GM12878 (cell line): ENCODE results near the gene TOB2. TPM values are rescaled to one million over a fixed set of nuclear protein-coding genes. Genes with fewer than 3 reads are reported as not detected.

ENCODE experiments used
- ATAC-seq: fragments of 200-7000 bp; cut with Tn5 transposase; 3 replicates; pipeline ENCODE4 v1.9.1; 2020; ENCODE audit warnings: mild to moderate bottlenecking, moderate library complexity
- BruUV-seq: library from RNA; stranded (reverse); fragments of 400-500 nt; replicated peaks from 2 replicates; lab custom pipeline; 2021; lab: Mats Ljungman, UMichigan
- CTCF ChIA-PET: fragments of 300-600 bp; sonication (Branson Sonifier 250); formaldehyde crosslinking; extraction: SDS; loops from one replicate; lab custom pipeline; 2021; ENCODE audit warnings: inconsistent platforms; lab: Yijun Ruan, JAX
- POLR2A ChIA-PET: fragments of 350-600 bp; formaldehyde crosslinking; extraction: SDS; loops from one replicate; lab custom pipeline; 2021; ENCODE audit warnings: inconsistent platforms; lab: Charles Lee
- RAD21 ChIA-PET: fragments of 300-600 bp; sonication (Branson Sonifier 250); formaldehyde crosslinking; loops from one replicate; lab custom pipeline; 2023; ENCODE audit warnings: antibody characterized with exemption; ENCODE audit not compliant: unreplicated experiment; lab: Charles Lee
- SMC1A ChIA-PET: fragments of 300-600 bp; sonication (Branson Sonifier 250); formaldehyde crosslinking; loops from one replicate; lab custom pipeline; 2023; ENCODE audit not compliant: unreplicated experiment, uncharacterized antibody; lab: Charles Lee
- DNase-seq: peaks from one replicate; pipeline ENCODE4 v3.0.0-alpha.2; 2011; ENCODE audit warnings: low read depth, low spot score
- FAIRE-seq: peaks from 3 replicates; lab custom pipeline; 2011; peaks lifted over from hg19 to GRCh38; lab: Jason Lieb, UNC
- H2AFZ ChIP-seq: 2 replicates; pipeline ENCODE4 v1.6.0; 2011; ENCODE audit warnings: low read depth, low read length, control low read depth; ENCODE audit not compliant: control insufficient read depth
- H3K27ac ChIP-seq: 2 replicates; pipeline ENCODE4 v1.5.1; 2011; ENCODE audit warnings: control low read depth; ENCODE audit not compliant: control insufficient read depth, insufficient read depth
- H3K27me3 ChIP-seq, 2 experiments: replicated peaks in 1 of 2; 2 replicates each; pipeline versions ENCODE4 v1.6.0 to v1.6.1; 2011; ENCODE audit warnings: low read length in 1 of 2; ENCODE audit not compliant: control insufficient read depth in 2 of 2, insufficient read depth in 2 of 2
- H3K36me3 ChIP-seq, 2 experiments: 2 replicates each; pipeline ENCODE4 v1.5.1; 2011; ENCODE audit warnings: low read length in 1 of 2; ENCODE audit not compliant: control insufficient read depth in 2 of 2, insufficient read depth in 2 of 2
- H3K4me1 ChIP-seq: 2 replicates; pipeline ENCODE4 v1.6.1; 2011; ENCODE audit warnings: mild to moderate bottlenecking, low read length, moderate library complexity, mixed read lengths; ENCODE audit not compliant: control insufficient read depth, insufficient read depth
- H3K4me2 ChIP-seq: 2 replicates; pipeline ENCODE4 v1.6.0; 2011; ENCODE audit warnings: control low read depth; ENCODE audit not compliant: control insufficient read depth, insufficient read depth
- H3K4me3 ChIP-seq: fragments of 200-600 bp; sonication (generic); 2 replicates; pipeline ENCODE4 v1.5.1; 2016
- H3K79me2 ChIP-seq: 2 replicates; pipeline ENCODE4 v1.6.0; 2011; ENCODE audit warnings: low read length; ENCODE audit not compliant: control insufficient read depth, insufficient read depth
- H3K9ac ChIP-seq: 2 replicates; pipeline ENCODE4 v1.8.0; 2011; ENCODE audit warnings: low read length, control low read depth, mixed read lengths; ENCODE audit not compliant: control insufficient read depth, insufficient read depth
- H3K9me3 ChIP-seq: replicated peaks from 3 replicates; pipeline ENCODE4 v1.5.1; 2011; ENCODE audit warnings: mild to moderate bottlenecking, low read length; ENCODE audit not compliant: control insufficient read depth, insufficient read depth
- H4K20me1 ChIP-seq: 2 replicates; pipeline ENCODE4 v1.6.0; 2011; ENCODE audit not compliant: control insufficient read depth, insufficient read depth
- CBFB ChIP-seq: IDR thresholded peaks from 2 replicates; pipeline ENCODE4 v1.6.1; 2016; ENCODE audit warnings: antibody characterized with exemption, low read depth
- EP300 ChIP-seq, 2 experiments: fragments of 150-350 bp in 1 of 2; IDR thresholded peaks; 2 replicates each; pipeline ENCODE4 v1.6.1; 2011 to 2012; ENCODE audit warnings: low read depth in 2 of 2, low read length in 2 of 2, borderline replicate concordance in 1 of 2, improper control_type of control experiment in 1 of 2, inconsistent platforms in 1 of 2; ENCODE audit not compliant: control insufficient read depth in 1 of 2
- FOXM1 ChIP-seq: IDR thresholded peaks from 2 replicates; pipeline ENCODE4 v1.6.1; 2012; ENCODE audit warnings: low read depth, mild to moderate bottlenecking, inconsistent platforms, low read length, moderate library complexity
- KAT2A ChIP-seq: conservative IDR thresholded peaks from 2 replicates; pipeline ENCODE4 v1.6.1; 2011; ENCODE audit warnings: low read depth, low read length; ENCODE audit not compliant: control insufficient read depth
- KLF5 ChIP-seq: fragments of 450-650 bp; IDR thresholded peaks from 2 replicates; pipeline ENCODE4 v1.6.1; 2014; ENCODE audit warnings: mild to moderate bottlenecking; ENCODE audit not compliant: partially characterized antibody
- MEF2B ChIP-seq: fragments of 450-650 bp; IDR thresholded peaks from 2 replicates; pipeline ENCODE4 v1.6.1; 2018; ENCODE audit warnings: mild to moderate bottlenecking, moderate library complexity; ENCODE audit not compliant: partially characterized antibody, poor library complexity, severe bottlenecking
- MTA3 ChIP-seq: IDR thresholded peaks from 2 replicates; pipeline ENCODE4 v1.6.1; 2012; ENCODE audit warnings: low read length, inconsistent platforms, borderline replicate concordance
- NFXL1 ChIP-seq: fragments of 450-650 bp; IDR thresholded peaks from 2 replicates; pipeline ENCODE4 v1.6.1; 2017; ENCODE audit warnings: antibody characterized with exemption, mild to moderate bottlenecking, borderline replicate concordance
- RAD51 ChIP-seq: fragments of 450-650 bp; IDR thresholded peaks from 2 replicates; pipeline ENCODE4 v1.6.1; 2016; ENCODE audit warnings: moderate library complexity, mild to moderate bottlenecking, inconsistent platforms
- RFX5 ChIP-seq: IDR thresholded peaks from 2 replicates; pipeline ENCODE4 v1.6.1; 2011; ENCODE audit warnings: low read depth, low read length, improper control_type of control experiment
- SP1 ChIP-seq: IDR thresholded peaks from one replicate; pipeline ENCODE4 v1.6.1; 2011; ENCODE audit warnings: low read depth, low read length
- TBL1XR1 ChIP-seq: IDR thresholded peaks from 2 replicates; pipeline ENCODE4 v1.6.1; 2012; ENCODE audit warnings: low read depth, low read length, improper control_type of control experiment
- YBX1 ChIP-seq: fragments of 450-650 bp; IDR thresholded peaks from 2 replicates; pipeline ENCODE4 v1.6.1; 2016; ENCODE audit warnings: antibody characterized with exemption
- ZBTB33 ChIP-seq: fragments of 450-650 bp; IDR thresholded peaks from 2 replicates; pipeline ENCODE4 v1.6.1; 2017; ENCODE audit warnings: mild to moderate bottlenecking
- ZBTB40 ChIP-seq: fragments of 450-650 bp; IDR thresholded peaks from 2 replicates; pipeline ENCODE4 v1.6.1; 2016; ENCODE audit warnings: mild to moderate bottlenecking, moderate library complexity, borderline replicate concordance
- ZNF274 ChIP-seq: IDR thresholded peaks from one replicate; pipeline ENCODE4 v1.8.0; 2011; ENCODE audit not compliant: insufficient read length, insufficient read depth
- WGBS: methylation state at CpG from one replicate; pipeline ENCODE4 v1.1.6; 2016; ENCODE audit warnings: low lambda C conversion rate; ENCODE audit not compliant: insufficient replicate concordance, insufficient coverage; ENCODE audit errors: missing lambda C conversion rate; 5-methylcytosine and 5-hydroxymethylcytosine counted together
- in situ Hi-C: fragments of 300-500 bp; cut with MboI; formaldehyde crosslinking; loops from 9 replicates; pipeline ENCODE4 v1.14.3; 2018; ENCODE audit warnings: mixed read lengths
- intact Hi-C: fragments of 100-400 bp; cut with micrococcal nuclease; formaldehyde crosslinking; loops from one replicate; pipeline ENCODE4 v1.14.2; 2022; ENCODE audit not compliant: unreplicated experiment
- polyA plus RNA-seq, 11 experiments: library from polyadenylated mRNA; depleted of rRNA in 4 of 11; unstranded in 6 of 11; stranded (reverse) in 5 of 11; fragments of >200 nt; fragmentation: Nextera tagmentation in 4 of 11; fragmentation: Illumina TruSeq in 1 of 11; extraction: Ambion mirVana in 4 of 11; extraction: Trizol in 1 of 11; gene quantifications; 1 replicate in 1 of 11; 2 replicates in 10 of 11; pipeline versions ENCODE4 v1.2.1 to v1.2.3, GENCODE V29; 2011 to 2016; ENCODE audit warnings: inconsistent platforms in 2 of 11, missing spikeins in 2 of 11, low read depth in 1 of 11
- total RNA-seq, 4 experiments: library from RNA; depleted of rRNA in 3 of 4; stranded (reverse); fragments of >200 nt in 3 of 4; fragmentation: Illumina TruSeq in 1 of 4; extraction: Trizol in 1 of 4; gene quantifications; 2 replicates each; pipeline versions ENCODE4 v1.2.1 to v1.2.3, GENCODE V29; 2013 to 2021
- TF ChIP-seq, protein P1 (sequence below): fragments of 450-650 bp; IDR thresholded peaks from 2 replicates; pipeline ENCODE4 v1.6.1; 2018; ENCODE audit warnings: borderline replicate concordance, mild to moderate bottlenecking; ENCODE audit not compliant: partially characterized antibody

The TOB2 gene
- total and polyA plus RNA-seq, 10 of the 15 experiments (the other 5 are each of a cell fraction or from before 2014, with no cell fraction given) = 4.5 to 32.0 (median 15.1) TPM

DNA sequence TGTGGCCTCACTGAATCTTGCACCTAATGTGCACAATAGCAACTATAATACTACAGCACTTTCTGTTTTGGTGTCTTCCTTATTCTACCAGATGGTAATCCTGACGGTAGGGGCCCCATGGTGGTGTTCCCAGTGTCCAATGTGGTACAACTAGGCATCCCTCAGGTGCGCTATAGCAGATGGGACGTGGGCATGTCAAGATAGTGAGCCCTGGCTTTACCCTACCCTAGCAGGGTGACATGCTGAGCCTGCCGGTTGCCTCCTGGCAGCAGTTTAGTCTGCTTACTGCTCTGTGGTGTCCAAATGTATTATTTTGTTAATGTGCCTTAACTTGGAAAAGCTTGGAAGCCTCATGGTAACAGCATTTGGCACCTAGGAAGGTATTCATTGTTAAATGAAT, 41.5 kb upstream of the TOB2 start:
- ChIA-PET RAD21 (no interaction called here), SMC1A (interaction anchor here (0.9 to 1.7 kb wide), 5 partner anchors 8 to 84 kb away, joined by 3 to 7 read pairs (median 3); no protein-coding TSS in a partner anchor), CTCF (interaction anchor here (0.6 to 1.6 kb wide), 2 partner anchors 11 to 87 kb away, joined by 3 to 4 read pairs; no protein-coding TSS in a partner anchor), POLR2A (no interaction called here)
- Histone ChIP-seq H3K79me2 (peaks cover 59% of the 10 kb centered on the region), H3K27me3 (no peaks in the 10 kb centered on the region), H3K9me3 (no peaks in the 10 kb centered on the region), H3K4me1 (no peaks in the 10 kb centered on the region), H3K4me2 (no peak overlapping the region), H2AFZ (no peak overlapping the region), H3K4me3 (no peak overlapping the region), H3K36me3 (peaks cover 2 to 6% of the 10 kb centered on the region in 2 experiments; a peak in 3 of 4 replicates), H4K20me1 (peaks cover 3% of the 10 kb centered on the region), H3K9ac (no peak overlapping the region), H3K27ac (no peak overlapping the region)
- 59% methylated on average over 4 of the region's 4 CpGs for WGBS
- no peak for FAIRE-seq
- intact Hi-C loops = no loop called here
- DNase-seq = no peak
- BruUV-seq = no TSS peak
- ATAC-seq = no peak
- in situ Hi-C loops = no loop called here
- TF ChIP-seq CBFB = no peak
- no peak for TF ChIP-seq RAD51
- no peak for TF ChIP-seq ZBTB40
- TF ChIP-seq, protein P1, sequence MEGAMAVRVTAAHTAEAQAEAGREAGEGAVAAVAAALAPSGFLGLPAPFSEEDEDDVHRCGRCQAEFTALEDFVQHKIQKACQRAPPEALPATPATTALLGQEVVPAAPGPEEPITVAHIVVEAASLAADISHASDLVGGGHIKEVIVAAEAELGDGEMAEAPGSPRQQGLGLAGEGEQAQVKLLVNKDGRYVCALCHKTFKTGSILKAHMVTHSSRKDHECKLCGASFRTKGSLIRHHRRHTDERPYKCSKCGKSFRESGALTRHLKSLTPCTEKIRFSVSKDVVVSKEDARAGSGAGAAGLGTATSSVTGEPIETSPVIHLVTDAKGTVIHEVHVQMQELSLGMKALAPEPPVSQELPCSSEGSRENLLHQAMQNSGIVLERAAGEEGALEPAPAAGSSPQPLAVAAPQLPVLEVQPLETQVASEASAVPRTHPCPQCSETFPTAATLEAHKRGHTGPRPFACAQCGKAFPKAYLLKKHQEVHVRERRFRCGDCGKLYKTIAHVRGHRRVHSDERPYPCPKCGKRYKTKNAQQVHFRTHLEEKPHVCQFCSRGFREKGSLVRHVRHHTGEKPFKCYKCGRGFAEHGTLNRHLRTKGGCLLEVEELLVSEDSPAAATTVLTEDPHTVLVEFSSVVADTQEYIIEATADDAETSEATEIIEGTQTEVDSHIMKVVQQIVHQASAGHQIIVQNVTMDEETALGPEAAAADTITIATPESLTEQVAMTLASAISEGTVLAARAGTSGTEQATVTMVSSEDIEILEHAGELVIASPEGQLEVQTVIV = no peak
- no peak for TF ChIP-seq MEF2B
- no peak for TF ChIP-seq RFX5
- no peak for TF ChIP-seq NFXL1
- no peak for TF ChIP-seq MTA3
- no peak for TF ChIP-seq EP300 (IDR thresholded peaks at IDR 0.05; ENCODE audit: borderline replicate concordance in 1 of 2, control insufficient read depth in 1 of 2, low read depth in 2 of 2, low read length in 2 of 2)
- TF ChIP-seq YBX1 = no peak
- no peak for TF ChIP-seq SP1
- no peak for TF ChIP-seq KAT2A
- no peak for TF ChIP-seq TBL1XR1
- no peak for TF ChIP-seq ZNF274
- no peak for TF ChIP-seq ZBTB33
- no peak for TF ChIP-seq KLF5
- no peak for TF ChIP-seq FOXM1
